Testis (tissue), 3 donors: ENCODE results near the gene SH3RF3. TPM values are rescaled to one million over a fixed set of nuclear protein-coding genes. Genes with fewer than 3 reads are reported as not detected.

Source experiments
- DNase-seq: peaks from one replicate; pipeline ENCODE4 v3.0.0-alpha.2; 2019
- H3K27ac ChIP-seq, 2 donors: fragments of 200-600 bp; sonication (generic); one replicate each; pipeline ENCODE4 v1.5.1; 2019
- H3K27me3 ChIP-seq: fragments of 200-600 bp; sonication (generic); one replicate; pipeline ENCODE4 v1.5.1; 2019
- H3K36me3 ChIP-seq: fragments of 200-600 bp; sonication (generic); one replicate; pipeline ENCODE4 v1.5.1; 2017; ENCODE audit warnings: low read depth; ENCODE audit errors: missing control alignments
- H3K4me1 ChIP-seq: fragments of 200-600 bp; sonication (generic); one replicate; pipeline ENCODE4 v1.5.1; 2019
- H3K4me3 ChIP-seq, 2 donors: fragments of 200-600 bp; sonication (generic); one replicate each; pipeline ENCODE4 v1.5.1; 2017 to 2019
- H3K9me3 ChIP-seq: fragments of 200-600 bp; sonication (generic); one replicate; pipeline ENCODE4 v1.5.1; 2017
- CTCF ChIP-seq, 3 experiments: fragments of 450-650 bp in 2 of 3; fragments of 200-600 bp in 1 of 3; sonication (generic) in 1 of 3; IDR thresholded peaks; one replicate each; pipeline ENCODE4 v1.5.1; 2016 to 2019; ENCODE audit warnings: antibody characterized with exemption in 3 of 3, mild to moderate bottlenecking in 2 of 3, moderate library complexity in 1 of 3
- POLR2A ChIP-seq: fragments of 450-650 bp; IDR thresholded peaks from one replicate; pipeline ENCODE4 v1.6.1; 2017; ENCODE audit warnings: antibody characterized with exemption, mild to moderate bottlenecking, moderate library complexity
- WGBS, 2 donors: methylation state at CpG; one replicate each; pipeline ENCODE4 v1.1.5; 2018; 5-methylcytosine and 5-hydroxymethylcytosine counted together
- intact Hi-C: fragments of 100-400 bp; cut with DNase I; formaldehyde crosslinking; loops from one replicate; pipeline ENCODE4 v1.15.1; 2023; ENCODE audit warnings: low total_unique reads
- polyA plus RNA-seq: library from polyadenylated mRNA; stranded (reverse); fragments of 350-450 nt; fragmentation: Illumina TruSeq; extraction: RNeasy Lipid Tissue Mini Kit (QIAGEN cat#74804); gene quantifications from one replicate; pipeline ENCODE4 v1.2.3, GENCODE V29; 2014; ENCODE audit warnings: low read depth, low replicate concordance; ENCODE audit not compliant: insufficient read depth
- total RNA-seq, 2 donors: library from RNA; depleted of rRNA; stranded (reverse); fragments of >200 nt; gene quantifications; one replicate each; pipeline ENCODE4 v1.2.3, GENCODE V29; 2016

The SH3RF3 gene
- total and polyA plus RNA-seq, 3 donors from 2014 or later, result 9.3 to 20.1 (median 16.5) TPM

GRCh38 chr2:109201465-109202327 lies 72.7 kb downstream of the SH3RF3 start:
- Histone ChIP-seq H3K4me3 (no peak overlapping the region), H3K4me1 (peaks cover 10% of the 10 kb centered on the region), H3K9me3 (no peaks in the 10 kb centered on the region), H3K36me3 (no peaks in the 10 kb centered on the region), H3K27ac (no peak overlapping the region), H3K27me3 (no peaks in the 10 kb centered on the region)
- DNase-seq, result no peak
- intact Hi-C loops, result no loop called here
- WGBS, 2 donors, result 64 to 69% methylated on average over 21 of the region's 21 CpGs
- TF ChIP-seq CTCF (IDR thresholded peaks at IDR 0.05) (no peak), POLR2A (no peak)

DNA sequence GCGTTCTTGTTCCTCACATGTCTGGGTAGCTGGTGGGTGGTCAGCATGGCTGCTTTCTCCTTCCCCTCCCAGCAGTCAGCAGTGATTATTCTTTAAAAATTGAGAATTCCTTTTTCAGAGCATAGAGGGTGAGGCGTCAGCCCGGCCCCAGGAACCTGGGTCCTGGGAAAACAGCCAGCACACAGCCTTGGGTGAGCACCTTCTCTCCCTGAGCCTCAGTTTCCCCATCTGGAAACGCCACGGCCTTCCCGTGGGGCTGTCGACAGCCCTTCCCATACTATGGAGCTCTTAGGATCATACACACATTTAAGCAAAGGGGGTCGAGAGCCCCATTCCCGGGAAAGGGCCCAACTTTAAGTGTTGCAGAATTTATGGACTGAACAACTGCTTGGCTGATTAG lies 73.5 kb downstream of the SH3RF3 start:
- no peaks in the 10 kb centered on the region for H3K27me3 ChIP-seq
- WGBS, 2 donors, result 91% methylated on average over 6 to 9 of the region's 9 CpGs
- DNase-seq, result no peak
- no peaks in the 10 kb centered on the region for H3K36me3 ChIP-seq
- TF ChIP-seq POLR2A (no peak), CTCF (IDR thresholded peaks at IDR 0.05) (no peak)
- no peaks in the 10 kb centered on the region for H3K9me3 ChIP-seq
- intact Hi-C loops, result no loop called here
- no peak overlapping the region for H3K4me3 ChIP-seq
- H3K27ac ChIP-seq, result no peak overlapping the region
- H3K4me1 ChIP-seq, result peaks cover 10% of the 10 kb centered on the region

DNA sequence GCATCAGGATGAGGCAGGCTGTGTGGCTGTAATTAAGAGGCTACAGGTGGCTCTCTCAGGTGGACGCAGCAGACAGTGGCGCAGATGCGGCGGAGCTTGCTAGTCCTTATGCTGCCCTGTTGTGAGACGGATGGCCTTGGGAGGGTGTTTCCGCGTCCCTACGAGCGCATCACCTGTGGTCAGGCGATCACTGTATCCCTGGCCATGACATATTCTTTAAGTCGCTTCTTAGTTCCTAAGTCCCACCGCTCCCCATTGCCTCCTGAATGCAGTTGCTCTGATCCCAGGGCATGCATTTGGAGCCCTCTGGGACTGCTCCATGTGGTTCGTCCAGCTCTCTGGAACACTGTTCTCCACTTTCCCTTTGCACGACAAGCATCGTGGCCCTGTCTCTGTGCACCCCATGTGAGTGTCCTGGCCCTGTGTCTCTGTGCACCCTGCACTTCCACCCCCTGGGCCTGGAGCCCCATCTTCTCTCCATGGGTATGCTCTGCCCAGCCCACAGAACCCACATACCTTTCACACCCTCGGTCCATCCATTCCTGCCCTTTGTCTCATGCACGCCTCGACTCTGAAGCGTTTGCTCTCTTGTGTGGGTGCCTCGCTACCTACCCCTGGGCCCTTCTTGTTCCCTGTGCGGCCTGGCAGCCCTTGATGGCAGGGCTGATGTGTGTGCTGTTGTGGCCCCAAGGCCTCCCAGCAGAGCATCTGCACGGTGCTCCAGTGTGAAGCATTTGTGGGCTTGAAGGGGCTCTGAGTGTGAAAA lies 74.4 kb downstream of the SH3RF3 start:
- no peaks in the 10 kb centered on the region for H3K36me3 ChIP-seq
- no peak overlapping the region for H3K4me3 ChIP-seq
- no peak overlapping the region for H3K27ac ChIP-seq
- TF ChIP-seq CTCF (IDR thresholded peaks at IDR 0.05) (no peak), POLR2A (no peak)
- peaks cover 10% of the 10 kb centered on the region for H3K4me1 ChIP-seq
- H3K27me3 ChIP-seq, result no peaks in the 10 kb centered on the region
- 93 to 96% methylated on average over 21 to 22 of the region's 22 CpGs for WGBS, 2 donors
- intact Hi-C loops, result no loop called here
- no peak for DNase-seq
- no peaks in the 10 kb centered on the region for H3K9me3 ChIP-seq

DNA sequence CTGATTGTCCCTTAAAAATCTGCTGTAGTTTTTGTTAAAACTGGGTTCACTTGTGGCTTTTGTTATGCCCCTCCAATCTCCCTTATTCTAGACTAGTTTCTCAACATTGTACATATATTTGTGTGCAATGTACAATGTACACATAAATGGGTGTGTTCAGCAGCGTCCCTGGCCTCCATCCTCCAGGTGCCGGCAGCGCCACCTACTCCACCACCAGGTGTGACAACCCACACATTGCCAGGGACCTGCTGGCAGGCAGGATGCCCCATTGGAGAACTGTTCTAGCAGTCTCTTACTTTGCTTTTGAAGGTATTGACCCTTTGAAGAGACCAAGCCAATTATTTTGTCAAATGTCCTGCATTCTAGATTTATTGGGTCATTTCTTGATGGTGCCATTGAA lies 75.4 kb downstream of the SH3RF3 start:
- H3K27ac ChIP-seq, result no peak overlapping the region
- peaks cover 10% of the 10 kb centered on the region for H3K4me1 ChIP-seq
- H3K36me3 ChIP-seq, result no peaks in the 10 kb centered on the region
- no peaks in the 10 kb centered on the region for H3K9me3 ChIP-seq
- H3K27me3 ChIP-seq, result no peaks in the 10 kb centered on the region
- intact Hi-C loops, result no loop called here
- TF ChIP-seq CTCF (IDR thresholded peaks at IDR 0.05), result no peak
- TF ChIP-seq POLR2A, result no peak
- no peak for DNase-seq
- H3K4me3 ChIP-seq, result no peak overlapping the region
- 92 to 97% methylated on average over 3 of the region's 3 CpGs for WGBS, 2 donors
